ENCODE measurements around the gene SPATA1. TPM values are rescaled to one million over a fixed set of nuclear protein-coding genes. Genes with fewer than 3 reads are reported as not detected.

The SPATA1 gene
- total and polyA plus RNA-seq, 2 of the 13 experiments (the other 11 are each of a cell fraction or from before 2014, with no cell fraction given) = 0.70 to 1.4 TPM

GRCh38 chr1:84573967-84574842, 68.0 kb downstream of the SPATA1 start, which contains the start of gene CTBS (continued):
- no peak; the same call in 1 of the 2 replicates for TF ChIP-seq AFF4 (CRISPR knock-in tag; IDR thresholded peaks at IDR 0.05)
- peak; percentile 59; the same call in 1 of the 2 replicates for TF ChIP-seq ETV6 (CRISPR knock-in tag; conservative IDR thresholded peaks at IDR 0.05)
- 0 out of 2 replicates have a peak, but pooled peaks have one; percentile 21 for TF ChIP-seq ELF1 (CRISPR knock-in tag; IDR thresholded peaks at IDR 0.05)
- peak; percentile 78 for TF ChIP-seq YEATS4 (CRISPR knock-in tag; IDR thresholded peaks at IDR 0.05; ENCODE audit: borderline replicate concordance)
- peak; percentile 79; the same call in 1 of the 2 replicates for TF ChIP-seq ZNF784 (CRISPR knock-in tag; IDR thresholded peaks at IDR 0.05; ENCODE audit: borderline replicate concordance)
- TF ChIP-seq ZKSCAN8 (CRISPR knock-in tag; IDR thresholded peaks at IDR 0.05; ENCODE audit: borderline replicate concordance) = 0 out of 2 replicates have a peak, but pooled peaks have one; percentile 31
- peak; percentile 80 for TF ChIP-seq PHF8 (CRISPR knock-in tag; IDR thresholded peaks at IDR 0.05)
- peak; percentile 63; the same call in 1 of the 2 replicates for TF ChIP-seq TFDP1 (CRISPR knock-in tag; IDR thresholded peaks at IDR 0.05; ENCODE audit: borderline replicate concordance)
- no peak for TF ChIP-seq SMARCE1 (IDR thresholded peaks at IDR 0.05; ENCODE audit: borderline replicate concordance)
- TF ChIP-seq KLF6 (CRISPR knock-in tag; IDR thresholded peaks at IDR 0.05) = peak; percentile 42; the same call in 1 of the 2 replicates
- 0 out of 2 replicates have a peak, but pooled peaks have one; percentile 5 for TF ChIP-seq ISX (CRISPR knock-in tag; conservative IDR thresholded peaks at IDR 0.05)
- TF ChIP-seq ZNF674 (CRISPR knock-in tag; IDR thresholded peaks at IDR 0.05; ENCODE audit: low read depth) = 0 out of 2 replicates have a peak, but pooled peaks have one; percentile 81
- TF ChIP-seq ARNT2 (CRISPR knock-in tag; IDR thresholded peaks at IDR 0.05; ENCODE audit: low read depth) = peak; percentile 87
- peak; percentile 66; the same call in 1 of the 2 replicates for TF ChIP-seq ZFP36L1 (CRISPR knock-in tag; IDR thresholded peaks at IDR 0.05)
- TF ChIP-seq DDIT3 (CRISPR knock-in tag; IDR thresholded peaks at IDR 0.05) = no peak
- peak; percentile 78; the same call in 1 of the 2 replicates for TF ChIP-seq ZNF678 (CRISPR knock-in tag; IDR thresholded peaks at IDR 0.05)
- peak; percentile 75 to 81; a peak in 3 of 4 replicates for TF ChIP-seq HMGXB4 (CRISPR knock-in tag; IDR thresholded peaks at IDR 0.05; ENCODE audit: borderline replicate concordance in 1 of 2, low read depth in 1 of 2)
- TF ChIP-seq ZNF337 (CRISPR knock-in tag; IDR thresholded peaks at IDR 0.05; ENCODE audit: borderline replicate concordance, low read depth) = peak; percentile 93; the same call in 1 of the 2 replicates
- TF ChIP-seq MAF1 (CRISPR knock-in tag; IDR thresholded peaks at IDR 0.05; ENCODE audit: borderline replicate concordance) = 0 out of 2 replicates have a peak, but pooled peaks have one; percentile 16
- TF ChIP-seq ZNF430 (CRISPR knock-in tag; IDR thresholded peaks at IDR 0.05) = peak; percentile 82; the same call in 1 of the 2 replicates
